ENCODE data around the gene SUPT7L. TPM values are rescaled to one million over a fixed set of nuclear protein-coding genes. Genes with fewer than 3 reads are reported as not detected.

Gene SUPT7L
- total and polyA plus RNA-seq, 4 donors = 22.0 to 40.0 (median 26.7) TPM

- peaks cover 37 to 62% (median 44%) of the 10 kb centered on the region in 4 donors for H3K36me3 ChIP-seq (ENCODE audit: control insufficient read depth in 4 of 4, insufficient read depth in 4 of 4, low read length in 4 of 4)
- no peak overlapping the region for H3K9ac ChIP-seq (ENCODE audit: insufficient read depth in 1 of 2, low read length in 2 of 2)
- ATAC-seq (ENCODE audit: insufficient read depth, low FRiP score) = no peak
- TF ChIP-seq, protein P1, sequence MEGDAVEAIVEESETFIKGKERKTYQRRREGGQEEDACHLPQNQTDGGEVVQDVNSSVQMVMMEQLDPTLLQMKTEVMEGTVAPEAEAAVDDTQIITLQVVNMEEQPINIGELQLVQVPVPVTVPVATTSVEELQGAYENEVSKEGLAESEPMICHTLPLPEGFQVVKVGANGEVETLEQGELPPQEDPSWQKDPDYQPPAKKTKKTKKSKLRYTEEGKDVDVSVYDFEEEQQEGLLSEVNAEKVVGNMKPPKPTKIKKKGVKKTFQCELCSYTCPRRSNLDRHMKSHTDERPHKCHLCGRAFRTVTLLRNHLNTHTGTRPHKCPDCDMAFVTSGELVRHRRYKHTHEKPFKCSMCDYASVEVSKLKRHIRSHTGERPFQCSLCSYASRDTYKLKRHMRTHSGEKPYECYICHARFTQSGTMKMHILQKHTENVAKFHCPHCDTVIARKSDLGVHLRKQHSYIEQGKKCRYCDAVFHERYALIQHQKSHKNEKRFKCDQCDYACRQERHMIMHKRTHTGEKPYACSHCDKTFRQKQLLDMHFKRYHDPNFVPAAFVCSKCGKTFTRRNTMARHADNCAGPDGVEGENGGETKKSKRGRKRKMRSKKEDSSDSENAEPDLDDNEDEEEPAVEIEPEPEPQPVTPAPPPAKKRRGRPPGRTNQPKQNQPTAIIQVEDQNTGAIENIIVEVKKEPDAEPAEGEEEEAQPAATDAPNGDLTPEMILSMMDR (IDR thresholded peaks at IDR 0.05; ENCODE audit: control extremely low read depth, extremely low read depth) = no peak
- no peak overlapping the region for H3K27ac ChIP-seq (ENCODE audit: low read depth in 1 of 2, low read length in 1 of 2)
- WGBS, 2 donors = 96 to 97% methylated on average over 2 of the region's 2 CpGs
- DNase-seq = no peak
- no peak overlapping the region for H3K4me3 ChIP-seq
- H3K27me3 ChIP-seq (ENCODE audit: control insufficient read depth in 3 of 3, insufficient read depth in 3 of 3, low read length in 2 of 3) = no peaks in the 10 kb centered on the region
- no peaks in the 10 kb centered on the region for H3K9me3 ChIP-seq (ENCODE audit: control insufficient read depth in 4 of 4, insufficient read depth in 3 of 4, low read length in 3 of 4)
- H3K4me1 ChIP-seq (ENCODE audit: control insufficient read depth in 5 of 5, insufficient read depth in 5 of 5, low read length in 5 of 5) = no peaks in the 10 kb centered on the region
Observed at GRCh38 chr2:27653397-27653796, 10.0 kb downstream of the SUPT7L start.

DNA sequence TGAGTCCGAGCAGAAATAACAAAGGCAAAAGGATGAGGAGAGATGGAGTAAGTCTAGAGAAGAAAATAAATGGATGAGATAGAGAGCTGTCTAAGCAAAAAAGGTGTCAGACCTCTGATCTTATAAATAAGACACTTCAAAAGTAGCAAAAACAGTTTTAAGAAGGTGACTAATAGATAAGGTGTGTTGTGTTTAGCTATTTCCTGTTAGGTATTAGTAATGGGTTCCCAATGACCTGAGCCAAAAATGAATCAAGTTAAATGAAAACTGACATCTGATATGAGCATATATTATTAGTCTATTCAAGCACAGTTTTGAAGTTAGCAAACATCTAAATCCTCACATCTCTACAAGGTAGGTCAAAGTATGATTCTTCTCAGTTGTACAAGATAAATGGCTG lies 10.6 kb downstream of the SUPT7L start:
- peaks cover 43 to 68% (median 46%) of the 10 kb centered on the region in 4 donors for H3K36me3 ChIP-seq (ENCODE audit: control insufficient read depth in 4 of 4, insufficient read depth in 4 of 4, low read length in 4 of 4)
- H3K4me1 ChIP-seq (ENCODE audit: control insufficient read depth in 5 of 5, insufficient read depth in 5 of 5, low read length in 5 of 5) = no peaks in the 10 kb centered on the region
- H3K27me3 ChIP-seq (ENCODE audit: control insufficient read depth in 3 of 3, insufficient read depth in 3 of 3, low read length in 2 of 3) = no peaks in the 10 kb centered on the region
- WGBS, 2 donors = 90 to 91% methylated on average over 1 of the region's 1 CpG
- no peak overlapping the region for H3K9ac ChIP-seq (ENCODE audit: insufficient read depth in 1 of 2, low read length in 2 of 2)
- H3K4me3 ChIP-seq = no peak overlapping the region
- TF ChIP-seq, protein P1 (IDR thresholded peaks at IDR 0.05; ENCODE audit: control extremely low read depth, extremely low read depth) = no peak
- DNase-seq = no peak
- H3K27ac ChIP-seq (ENCODE audit: low read depth in 1 of 2, low read length in 1 of 2) = no peak overlapping the region
- H3K9me3 ChIP-seq (ENCODE audit: control insufficient read depth in 4 of 4, insufficient read depth in 3 of 4, low read length in 3 of 4) = no peaks in the 10 kb centered on the region
- ATAC-seq (ENCODE audit: insufficient read depth, low FRiP score) = no peak

DNA sequence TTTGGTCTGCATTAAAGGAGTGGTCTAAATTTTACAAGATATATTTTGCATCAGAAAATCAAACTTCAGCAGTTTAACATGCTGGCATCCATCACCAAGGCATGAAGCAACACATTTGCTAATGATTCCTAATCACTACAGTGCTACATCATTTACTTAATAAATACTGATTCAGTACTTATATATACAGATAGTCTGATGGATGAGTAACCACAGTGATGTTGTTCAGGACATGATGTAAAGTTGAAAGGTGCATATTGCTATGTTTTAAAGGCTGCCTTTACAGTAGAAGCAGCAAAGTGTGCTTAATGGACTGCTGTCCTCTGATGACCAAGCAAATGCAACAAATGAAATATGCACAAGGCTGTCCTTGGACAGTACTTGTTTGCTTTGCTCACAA lies 11.1 kb downstream of the SUPT7L start:
- Histone ChIP-seq H3K27ac (ENCODE audit: low read depth in 1 of 2, low read length in 1 of 2) (no peak overlapping the region), H3K9me3 (ENCODE audit: control insufficient read depth in 4 of 4, insufficient read depth in 3 of 4, low read length in 3 of 4) (no peaks in the 10 kb centered on the region), H3K27me3 (ENCODE audit: control insufficient read depth in 3 of 3, insufficient read depth in 3 of 3, low read length in 2 of 3) (no peaks in the 10 kb centered on the region), H3K4me3 (no peak overlapping the region), H3K36me3 (ENCODE audit: control insufficient read depth in 4 of 4, insufficient read depth in 4 of 4, low read length in 4 of 4) (peaks cover 44 to 72% (median 45%) of the 10 kb centered on the region in 4 donors), H3K4me1 (ENCODE audit: control insufficient read depth in 5 of 5, insufficient read depth in 5 of 5, low read length in 5 of 5) (no peaks in the 10 kb centered on the region), H3K9ac (ENCODE audit: insufficient read depth in 1 of 2, low read length in 2 of 2) (no peak overlapping the region)
- no peak for ATAC-seq (ENCODE audit: insufficient read depth, low FRiP score)
- TF ChIP-seq, protein P1 (IDR thresholded peaks at IDR 0.05; ENCODE audit: control extremely low read depth, extremely low read depth) = no peak
- DNase-seq = no peak

GRCh38 chr2:27651056-27651455 lies 12.4 kb downstream of the SUPT7L start:
- H3K4me3 ChIP-seq = no peak overlapping the region
- no peak overlapping the region for H3K27ac ChIP-seq (ENCODE audit: low read depth in 1 of 2, low read length in 1 of 2)
- whole genome bisulfite sequencing, 2 donors = 86 to 87% methylated on average over 4 of the region's 4 CpGs
- TF ChIP-seq, protein P1 (IDR thresholded peaks at IDR 0.05; ENCODE audit: control extremely low read depth, extremely low read depth) = no peak
- H3K4me1 ChIP-seq (ENCODE audit: control insufficient read depth in 5 of 5, insufficient read depth in 5 of 5, low read length in 5 of 5) = no peaks in the 10 kb centered on the region
- H3K27me3 ChIP-seq (ENCODE audit: control insufficient read depth in 3 of 3, insufficient read depth in 3 of 3, low read length in 2 of 3) = no peaks in the 10 kb centered on the region
- H3K9ac ChIP-seq (ENCODE audit: insufficient read depth in 1 of 2, low read length in 2 of 2) = no peak overlapping the region
- H3K9me3 ChIP-seq (ENCODE audit: control insufficient read depth in 4 of 4, insufficient read depth in 3 of 4, low read length in 3 of 4) = no peaks in the 10 kb centered on the region
- H3K36me3 ChIP-seq (ENCODE audit: control insufficient read depth in 4 of 4, insufficient read depth in 4 of 4, low read length in 4 of 4) = peaks cover 40 to 68% (median 45%) of the 10 kb centered on the region in 4 donors
- ATAC-seq (ENCODE audit: insufficient read depth, low FRiP score) = no peak
- DNase-seq = no peak

Measured in lung (tissue), 12 donors.